ENCODE data around the gene CMTR1. TPM values are rescaled to one million over a fixed set of nuclear protein-coding genes. Genes with fewer than 3 reads are reported as not detected.

CMTR1 gene
- total RNA-seq, 1 experiment from 2014 or later, result 36.4 TPM

- TF ChIP-seq CTCF (conservative IDR thresholded peaks at IDR 0.05; ENCODE audit: low read depth, low read length) (no peak), EZH2phosphoT487 (IDR thresholded peaks at IDR 0.05; ENCODE audit: borderline replicate concordance, low read length) (no peak), EZH2 (IDR thresholded peaks at IDR 0.05; ENCODE audit: low read length, unreplicated experiment) (no peak)
These were observed 92.7 kb downstream of the CMTR1 start for GRCh38 chr6:37525460-37526357.

GRCh38 chr6:37528541-37528940 lies 95.5 kb downstream of the CMTR1 start:
- ATAC-seq, result no peak
- Histone ChIP-seq H3K4me3 (ENCODE audit: low read length) (no peak overlapping the region), H3K4me2 (ENCODE audit: low read length) (no peak overlapping the region), H3K9ac (ENCODE audit: low read length) (no peak overlapping the region), H4K20me1 (ENCODE audit: low read length) (no peaks in the 10 kb centered on the region), H3K36me3 (ENCODE audit: low read depth, low read length) (no peaks in the 10 kb centered on the region), H3K4me1 (ENCODE audit: insufficient read depth, low read length) (peaks cover 25% of the 10 kb centered on the region), H3K27me3 (ENCODE audit: low read length) (no peaks in the 10 kb centered on the region; the same call in 1 of the 2 replicates), H3K79me2 (ENCODE audit: low read length) (no peaks in the 10 kb centered on the region), H3K27ac (ENCODE audit: low read length) (no peak overlapping the region), H3K9me2 (replicated peaks; ENCODE audit: low read length) (no peaks in the 10 kb centered on the region), H3F3A (ENCODE audit: low read length, unreplicated experiment) (peaks cover 10% of the 10 kb centered on the region), H3K9me3 (ENCODE audit: low read length) (no peaks in the 10 kb centered on the region), H2AFZ (ENCODE audit: low read length) (no peak overlapping the region)
- DNase-seq, result no peak
- ChIA-PET CTCF (no interaction called here), POLR2A (ENCODE audit: unreplicated experiment) (no interaction called here)
- no TSS peak for BruUV-seq (replicated peaks)
- intact Hi-C loops (cut with micrococcal nuclease), result no loop called here
- no peak for TF ChIP-seq EZH2phosphoT487 (IDR thresholded peaks at IDR 0.05; ENCODE audit: borderline replicate concordance, low read length)
- TF ChIP-seq EZH2 (IDR thresholded peaks at IDR 0.05; ENCODE audit: low read length, unreplicated experiment), result no peak
- TF ChIP-seq CTCF (conservative IDR thresholded peaks at IDR 0.05; ENCODE audit: low read depth, low read length), result no peak

More at GRCh38 chr6:37525460-37526357, 92.7 kb downstream of the CMTR1 start:
- H3K79me2 ChIP-seq (ENCODE audit: low read length), result no peaks in the 10 kb centered on the region
- intact Hi-C loops (cut with micrococcal nuclease), result no loop called here
- H4K20me1 ChIP-seq (ENCODE audit: low read length), result no peaks in the 10 kb centered on the region
- no peak overlapping the region for H3K4me3 ChIP-seq (ENCODE audit: low read length)
- peaks cover 10% of the 10 kb centered on the region for H3F3A ChIP-seq (ENCODE audit: low read length, unreplicated experiment)
- H3K4me2 ChIP-seq (ENCODE audit: low read length), result no peak overlapping the region
- peaks cover 21% of the 10 kb centered on the region for H3K4me1 ChIP-seq (ENCODE audit: insufficient read depth, low read length)
- H3K27ac ChIP-seq (ENCODE audit: low read length), result no peak overlapping the region
- POLR2A ChIA-PET (ENCODE audit: unreplicated experiment), result no interaction called here
- no peak for ATAC-seq
- peak; percentile 27 for DNase-seq
- H3K36me3 ChIP-seq (ENCODE audit: low read depth, low read length), result no peaks in the 10 kb centered on the region
- CTCF ChIA-PET, result no interaction called here
- no peaks in the 10 kb centered on the region for H3K9me3 ChIP-seq (ENCODE audit: low read length)
- BruUV-seq (replicated peaks), result no TSS peak
- no peak overlapping the region for H2AFZ ChIP-seq (ENCODE audit: low read length)
- no peak overlapping the region for H3K9ac ChIP-seq (ENCODE audit: low read length)
- no peaks in the 10 kb centered on the region for H3K27me3 ChIP-seq (ENCODE audit: low read length)
- H3K9me2 ChIP-seq (replicated peaks; ENCODE audit: low read length), result no peaks in the 10 kb centered on the region

- ATAC-seq (no peak), DNase-seq (no peak)
- Histone ChIP-seq H3F3A (ENCODE audit: low read length, unreplicated experiment) (no peaks in the 10 kb centered on the region), H2AFZ (ENCODE audit: low read length) (no peak overlapping the region), H3K4me1 (ENCODE audit: insufficient read depth, low read length) (peaks cover 10% of the 10 kb centered on the region), H3K9me3 (ENCODE audit: low read length) (no peaks in the 10 kb centered on the region), H3K79me2 (ENCODE audit: low read length) (no peaks in the 10 kb centered on the region), H3K4me3 (ENCODE audit: low read length) (no peak overlapping the region), H3K9me2 (replicated peaks; ENCODE audit: low read length) (no peaks in the 10 kb centered on the region), H3K27ac (ENCODE audit: low read length) (no peak overlapping the region), H3K36me3 (ENCODE audit: low read depth, low read length) (no peaks in the 10 kb centered on the region), H4K20me1 (ENCODE audit: low read length) (no peaks in the 10 kb centered on the region), H3K4me2 (ENCODE audit: low read length) (no peak overlapping the region), H3K27me3 (ENCODE audit: low read length) (peaks cover under 1% of the 10 kb centered on the region; the same call in 1 of the 2 replicates), H3K9ac (ENCODE audit: low read length) (no peak overlapping the region)
- no peak for TF ChIP-seq CTCF (conservative IDR thresholded peaks at IDR 0.05; ENCODE audit: low read depth, low read length)
- no peak for TF ChIP-seq EZH2 (IDR thresholded peaks at IDR 0.05; ENCODE audit: low read length, unreplicated experiment)
- TF ChIP-seq EZH2phosphoT487 (IDR thresholded peaks at IDR 0.05; ENCODE audit: borderline replicate concordance, low read length), result no peak
- ChIA-PET CTCF (interaction anchor here (0.6 kb wide), 1 partner anchor 1145 kb away, joined by 4 read pairs; no protein-coding TSS in a partner anchor), POLR2A (ENCODE audit: unreplicated experiment) (no interaction called here)
- intact Hi-C loops (cut with micrococcal nuclease), result no loop called here
- no TSS peak for BruUV-seq (replicated peaks)
These were observed 97.3 kb downstream of the CMTR1 start for GRCh38 chr6:37530297-37530696.

All from PC-3 (cell line).